H1 (cell line): ENCODE data around the gene SMAD7. TPM values are rescaled to one million over a fixed set of nuclear protein-coding genes. Genes with fewer than 3 reads are reported as not detected.

ENCODE experiments used
- CTCF ChIA-PET: fragments of 300-600 bp; sonication (Branson Sonifier 250); formaldehyde crosslinking; loops from one replicate; lab custom pipeline; 2021; ENCODE audit not compliant: partially characterized antibody; lab: Charles Lee
- POLR2A ChIA-PET: fragments of 300-600 bp; sonication (Branson Sonifier 250); formaldehyde crosslinking; loops from one replicate; lab custom pipeline; 2021; ENCODE audit warnings: inconsistent platforms; ENCODE audit not compliant: partially characterized antibody; lab: Charles Lee
- DNase-seq, 2 experiments: peaks; one replicate each; pipeline versions ENCODE4 v3.0.0 to v3.0.0-alpha.2; 2010 to 2022; ENCODE audit warnings: low spot score in 2 of 2, low read depth in 1 of 2, mixed read lengths in 1 of 2
- FAIRE-seq: peaks from 2 replicates; lab custom pipeline; 2011; peaks lifted over from hg19 to GRCh38; lab: Jason Lieb, UNC
- H2AFZ ChIP-seq: 2 replicates; pipeline ENCODE4 v1.8.1; 2012; ENCODE audit warnings: low read length, inconsistent platforms
- H2AK5ac ChIP-seq: 2 replicates; pipeline ENCODE4 v1.6.1; 2013; ENCODE audit warnings: low read depth, low read length
- H2BK120ac ChIP-seq: replicated peaks from 2 replicates; pipeline ENCODE3; 2013; ENCODE audit warnings: low read depth, low read length, inconsistent platforms
- H2BK12ac ChIP-seq: 2 replicates; pipeline ENCODE4 v1.6.1; 2013; ENCODE audit warnings: low read depth, low read length
- H2BK15ac ChIP-seq: 2 replicates; pipeline ENCODE4 v1.6.1; 2013; ENCODE audit warnings: low read length
- H2BK20ac ChIP-seq: 2 replicates; pipeline ENCODE4 v1.6.1; 2013; ENCODE audit warnings: low read length
- H2BK5ac ChIP-seq: 2 replicates; pipeline ENCODE4 v1.6.1; 2013; ENCODE audit warnings: low read depth, low read length
- H3K14ac ChIP-seq: 2 replicates; pipeline ENCODE4 v1.6.1; 2013; ENCODE audit warnings: inconsistent platforms; ENCODE audit not compliant: insufficient read length
- H3K18ac ChIP-seq: 2 replicates; pipeline ENCODE4 v1.6.1; 2013; ENCODE audit warnings: low read length; ENCODE audit errors: extremely low read depth
- H3K23ac ChIP-seq: 2 replicates; pipeline ENCODE4 v1.6.1; 2013; ENCODE audit warnings: inconsistent platforms; ENCODE audit not compliant: insufficient read length
- H3K23me2 ChIP-seq: 2 replicates; pipeline ENCODE4 v1.6.1; 2013; ENCODE audit warnings: low read depth, low read length
- H3K27ac ChIP-seq: 2 replicates; pipeline ENCODE4 v1.6.1; 2011; ENCODE audit warnings: low read depth, low read length, inconsistent platforms
- H3K27me3 ChIP-seq, 4 experiments: replicated peaks in 1 of 4; 1 replicate in 1 of 4; 2 replicates in 3 of 4; pipeline versions ENCODE4 v1.6.1 to v1.8.1; 2011 to 2013; ENCODE audit warnings: low read length in 3 of 4, mild to moderate bottlenecking in 3 of 4, inconsistent platforms in 2 of 4, mixed read lengths in 2 of 4, moderate library complexity in 1 of 4; ENCODE audit not compliant: control insufficient read depth in 3 of 4, insufficient read depth in 3 of 4; ENCODE audit errors: extremely low read depth in 1 of 4
- H3K36me3 ChIP-seq, 4 experiments: 2 replicates each; pipeline versions ENCODE4 v1.6.1 to v1.8.1; 2011 to 2013; ENCODE audit warnings: mild to moderate bottlenecking in 4 of 4, low read length in 3 of 4, moderate library complexity in 2 of 4, control low read depth in 1 of 4, inconsistent platforms in 1 of 4; ENCODE audit not compliant: insufficient read depth in 4 of 4, control insufficient read depth in 2 of 4
- H3K4ac ChIP-seq: replicated peaks from 2 replicates; pipeline ENCODE3; 2013; ENCODE audit warnings: low read length, low read depth, mixed read lengths, inconsistent platforms; ENCODE audit not compliant: insufficient read length
- H3K4me1 ChIP-seq, 4 experiments: replicated peaks in 1 of 4; 1 replicate in 1 of 4; 2 replicates in 3 of 4; pipeline versions ENCODE4 v1.6.1 to v1.8.1; 2011 to 2013; ENCODE audit warnings: low read length in 3 of 4, inconsistent platforms in 2 of 4, mixed read lengths in 1 of 4; ENCODE audit not compliant: insufficient read depth in 4 of 4, control insufficient read depth in 3 of 4
- H3K4me2 ChIP-seq, 2 experiments: 2 replicates each; pipeline versions ENCODE4 v1.6.1 to v1.8.1; 2011 to 2013; ENCODE audit warnings: low read depth in 2 of 2, low read length in 2 of 2, control low read depth in 1 of 2, inconsistent platforms in 1 of 2, mild to moderate bottlenecking in 1 of 2; ENCODE audit not compliant: insufficient read depth in 1 of 2
- H3K4me3 ChIP-seq, 4 experiments: fragments of 200-600, 300-600 bp in 1 of 4; sonication (generic), shearing (Covaris generic), sonication (Bioruptor Twin) in 1 of 4; 2 replicates each; pipeline versions ENCODE4 v1.5.1 to v1.8.1; 2011 to 2016; ENCODE audit warnings: low read length in 4 of 4, low read depth in 3 of 4, control low read depth in 2 of 4, inconsistent platforms in 2 of 4, mild to moderate bottlenecking in 2 of 4, mixed read lengths in 1 of 4, moderate library complexity in 1 of 4; ENCODE audit not compliant: insufficient read depth in 2 of 4; ENCODE audit errors: extremely low read depth in 1 of 4
- H3K56ac ChIP-seq: replicated peaks from 2 replicates; pipeline ENCODE3; 2013; ENCODE audit warnings: low read depth, mild to moderate bottlenecking, mixed read lengths, low read length, inconsistent platforms; ENCODE audit not compliant: insufficient read length
- H3K79me1 ChIP-seq: 2 replicates; pipeline ENCODE4 v1.6.1; 2013; ENCODE audit warnings: low read depth, low read length, control low read depth
- H3K79me2 ChIP-seq, 2 experiments: 2 replicates each; pipeline versions ENCODE4 v1.6.1 to v1.8.1; 2012 to 2013; ENCODE audit warnings: low read length in 2 of 2, mild to moderate bottlenecking in 2 of 2, inconsistent platforms in 1 of 2; ENCODE audit not compliant: insufficient read depth in 2 of 2, control insufficient read depth in 1 of 2
- H3K9ac ChIP-seq, 4 experiments: replicated peaks in 1 of 4; 1 replicate in 1 of 4; 2 replicates in 3 of 4; pipeline versions ENCODE4 v1.6.1 to v1.8.1; 2011 to 2013; ENCODE audit warnings: low read depth in 3 of 4, low read length in 3 of 4, control low read depth in 2 of 4, mild to moderate bottlenecking in 2 of 4, moderate library complexity in 2 of 4, inconsistent platforms in 1 of 4; ENCODE audit errors: extremely low read depth in 1 of 4
- H3K9me3 ChIP-seq, 2 experiments: 2 replicates each; pipeline versions ENCODE4 v1.6.1 to v1.8.1; 2012 to 2013; ENCODE audit warnings: mild to moderate bottlenecking in 2 of 2, moderate library complexity in 2 of 2, control low read depth in 1 of 2, inconsistent platforms in 1 of 2, low read depth in 1 of 2, low read length in 1 of 2, mixed read lengths in 1 of 2; ENCODE audit not compliant: insufficient read depth in 2 of 2
- H4K20me1 ChIP-seq, 2 experiments: replicated peaks in 1 of 2; 2 replicates each; pipeline versions ENCODE3 to v1.8.1; 2011 to 2013; ENCODE audit warnings: inconsistent platforms in 2 of 2, low read length in 2 of 2, mild to moderate bottlenecking in 1 of 2; ENCODE audit not compliant: insufficient read depth in 2 of 2, control insufficient read depth in 1 of 2
- H4K5ac ChIP-seq: 2 replicates; pipeline ENCODE4 v1.6.1; 2013; ENCODE audit warnings: low read length, low read depth, mixed read lengths, inconsistent platforms; ENCODE audit not compliant: insufficient read length
- H4K8ac ChIP-seq: 2 replicates; pipeline ENCODE4 v1.8.0; 2013; ENCODE audit warnings: mild to moderate bottlenecking, moderate library complexity, low read length, inconsistent platforms; ENCODE audit not compliant: insufficient read depth; ENCODE audit errors: extremely low read depth
- H4K91ac ChIP-seq: replicated peaks from 2 replicates; pipeline ENCODE3; 2013; ENCODE audit warnings: low read length, mixed read lengths, inconsistent platforms; ENCODE audit not compliant: insufficient read length
- CHD2 ChIP-seq: IDR thresholded peaks from 2 replicates; pipeline ENCODE4 v1.6.1; 2012; ENCODE audit warnings: low read length, improper control_type of control experiment
- CTBP2 ChIP-seq: IDR thresholded peaks from 2 replicates; pipeline ENCODE4 v1.7.0; 2011; ENCODE audit warnings: borderline replicate concordance, mild to moderate bottlenecking, moderate library complexity, mixed read lengths, low read length; ENCODE audit not compliant: insufficient read depth, insufficient read length
- JUN ChIP-seq: IDR thresholded peaks from 2 replicates; pipeline ENCODE4 v1.6.1; 2011; ENCODE audit warnings: low read depth, mild to moderate bottlenecking, improper control_type of control experiment, low read length
- POLR2A ChIP-seq, 2 experiments: IDR thresholded peaks; 1 replicate in 1 of 2; 2 replicates in 1 of 2; pipeline ENCODE4 v1.6.1; 2011; ENCODE audit warnings: low read depth in 2 of 2, low read length in 2 of 2, mild to moderate bottlenecking in 2 of 2; ENCODE audit errors: control extremely low read depth in 1 of 2
- RNF2 ChIP-seq: fragments of 200-900, 300-1000 bp; sonication (generic); IDR thresholded peaks from 2 replicates; pipeline ENCODE4 v1.7.1; 2016; ENCODE audit warnings: borderline replicate concordance, low read depth, mild to moderate bottlenecking, antibody characterized with exemption, low read length; ENCODE audit not compliant: poor library complexity, severe bottlenecking; ENCODE audit errors: missing control alignments
- SIRT6 ChIP-seq: IDR thresholded peaks from one replicate; pipeline ENCODE4 v1.7.1; 2012; ENCODE audit warnings: low read length, inconsistent platforms
- SIX5 ChIP-seq: IDR thresholded peaks from 2 replicates; pipeline ENCODE4 v1.6.1; 2011; ENCODE audit warnings: mild to moderate bottlenecking, low read depth, low read length
- SP4 ChIP-seq: IDR thresholded peaks from 2 replicates; pipeline ENCODE4 v1.6.1; 2012; ENCODE audit warnings: low read length, inconsistent platforms
- WGBS, 2 experiments: shearing (Covaris generic) in 1 of 2; methylation state at CpG; one replicate each; pipeline versions ENCODE4 v1.1.6 to v1.1.7; 2013 to 2015; ENCODE audit warnings: low lambda C conversion rate in 2 of 2, mixed read lengths in 2 of 2, inconsistent platforms in 1 of 2, low coverage in 1 of 2, missing lambda C conversion rate in 1 of 2; ENCODE audit not compliant: insufficient replicate concordance in 2 of 2, insufficient coverage in 1 of 2, insufficient read length in 1 of 2; ENCODE audit errors: extremely low coverage in 1 of 2, missing lambda C conversion rate in 1 of 2; 5-methylcytosine and 5-hydroxymethylcytosine counted together
- polyA plus RNA-seq, 7 experiments: library from polyadenylated mRNA; depleted of rRNA in 3 of 7; stranded (reverse) in 5 of 7; unstranded in 2 of 7; fragments of >200 nt in 5 of 7; fragments of 200-250 nt in 2 of 7; gene quantifications; 1 replicate in 5 of 7; 2 replicates in 1 of 7; 4 replicates in 1 of 7; pipeline versions ENCODE4 v1.2.1 to v1.2.3, GENCODE V29; 2011 to 2013; ENCODE audit warnings: missing spikeins in 2 of 7, mixed read lengths in 2 of 7
- total RNA-seq: library from RNA; stranded (reverse); fragmentation: NEBNext Ultra II Directional; extraction: Animal tissue kit (Norgen Biotek cat#: 25700); gene quantifications from 2 replicates; pipeline ENCODE4 v1.2.1, GENCODE V29; 2021

SMAD7 gene
- total and polyA plus RNA-seq, 2 of the 8 experiments (the other 6 are each of a cell fraction or from before 2014, with no cell fraction given): 6.5 to 15.5 TPM

DNA sequence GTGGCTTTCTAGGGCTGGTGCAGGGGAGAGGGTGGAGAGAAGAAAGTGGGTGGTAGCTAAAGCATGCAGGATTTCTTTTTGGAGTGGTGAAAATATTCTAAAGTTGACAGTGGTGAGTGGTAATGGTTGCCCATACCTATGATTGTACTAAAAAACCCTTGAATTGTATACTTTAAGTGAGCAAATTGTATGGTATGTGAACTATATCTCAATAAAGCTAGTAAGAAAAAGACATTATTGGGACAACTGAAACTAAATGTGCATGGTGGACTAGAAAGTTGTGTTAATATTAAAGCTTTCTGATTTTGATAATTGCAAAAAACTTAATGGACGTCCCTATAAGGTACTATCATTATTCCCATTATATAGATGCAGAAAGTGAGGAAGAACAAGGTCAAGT, 50.3 kb downstream of the SMAD7 start:
- FAIRE-seq (no peak), DNase-seq (no peak)
- H3K18ac ChIP-seq: no peak overlapping the region
- POLR2A ChIA-PET: no interaction called here
- WGBS, 2 experiments: 84% methylated on average over 1 of the region's 1 CpG; no CpG with 5 or more reads in 1 of the 2 experiments
- H4K5ac ChIP-seq: no peak overlapping the region
- H3K27ac ChIP-seq: no peak overlapping the region
- no peak overlapping the region for H3K4me3 ChIP-seq
- no peak overlapping the region for H2BK12ac ChIP-seq
- H2BK20ac ChIP-seq: no peak overlapping the region
- no peaks in the 10 kb centered on the region; a peak in 1 of 7 replicates for H3K27me3 ChIP-seq
- no peak overlapping the region for H4K8ac ChIP-seq
- CTCF ChIA-PET: interaction anchor here (1.4 kb wide), 1 partner anchor 37 kb away, joined by 7 read pairs; no protein-coding TSS in a partner anchor
- no peak overlapping the region for H3K4ac ChIP-seq
- H3K36me3 ChIP-seq: no peaks in the 10 kb centered on the region
- no peak overlapping the region for H3K56ac ChIP-seq
- no peak overlapping the region for H3K14ac ChIP-seq
- H3K79me2 ChIP-seq: no peaks in the 10 kb centered on the region
- H2AK5ac ChIP-seq: no peak overlapping the region
- no peak overlapping the region for H3K4me2 ChIP-seq
- peaks cover 5% of the 10 kb centered on the region; the same call in 1 of the 2 replicates for H3K23me2 ChIP-seq
- no peak overlapping the region for H2AFZ ChIP-seq
- H3K9me3 ChIP-seq: peaks cover 0 to 3% of the 10 kb centered on the region in 2 experiments; a peak in 1 of 4 replicates
- H4K20me1 ChIP-seq: no peaks in the 10 kb centered on the region
- no peak overlapping the region for H2BK15ac ChIP-seq
- peaks cover 0 to 5% (median 1%) of the 10 kb centered on the region in 4 experiments; a peak in 2 of 7 replicates for H3K4me1 ChIP-seq
- H3K23ac ChIP-seq: no peak overlapping the region
- H2BK120ac ChIP-seq: no peak overlapping the region
- no peak overlapping the region for H3K9ac ChIP-seq
- H3K79me1 ChIP-seq: no peaks in the 10 kb centered on the region
- no peak overlapping the region for H4K91ac ChIP-seq
- no peak overlapping the region for H2BK5ac ChIP-seq
- no peak for TF ChIP-seq RNF2
- TF ChIP-seq CTBP2: no peak
- TF ChIP-seq JUN: no peak
- no peak for TF ChIP-seq SIX5
- TF ChIP-seq POLR2A (IDR thresholded peaks at IDR 0.05; ENCODE audit: control extremely low read depth in 1 of 2, low read depth in 2 of 2, low read length in 2 of 2): no peak
- no peak for TF ChIP-seq CHD2
- no peak for TF ChIP-seq SP4
- TF ChIP-seq SIRT6: no peak
- TF ChIP-seq, all 59 proteins: peak for 0
